Measurements from ENCODE around the gene SPNS2.

- TF ChIP-seq EZH2phosphoT487 (IDR thresholded peaks at IDR 0.05; ENCODE audit: insufficient read depth, low read depth) (no peak), EZH2 (IDR thresholded peaks at IDR 0.05; ENCODE audit: insufficient read depth, poor library complexity, severe bottlenecking) (no peak)
Measured at GRCh38 chr17:4560421-4560820, 61.7 kb downstream of the SPNS2 start, which contains the start of gene GGT6.

Data from GM23248 (cell line).